Measurements from ENCODE around the gene CHKB. TPM values are rescaled to one million over a fixed set of nuclear protein-coding genes. Genes with fewer than 3 reads are reported as not detected.
A peak's percentile ranks its signal among the peaks of the same experiment; 100 is the strongest.

Gene CHKB
- total and polyA plus RNA-seq, 2 of the 8 experiments (the other 6 are each of a cell fraction or from before 2014, with no cell fraction given): 27.9 to 42.2 TPM

DNA sequence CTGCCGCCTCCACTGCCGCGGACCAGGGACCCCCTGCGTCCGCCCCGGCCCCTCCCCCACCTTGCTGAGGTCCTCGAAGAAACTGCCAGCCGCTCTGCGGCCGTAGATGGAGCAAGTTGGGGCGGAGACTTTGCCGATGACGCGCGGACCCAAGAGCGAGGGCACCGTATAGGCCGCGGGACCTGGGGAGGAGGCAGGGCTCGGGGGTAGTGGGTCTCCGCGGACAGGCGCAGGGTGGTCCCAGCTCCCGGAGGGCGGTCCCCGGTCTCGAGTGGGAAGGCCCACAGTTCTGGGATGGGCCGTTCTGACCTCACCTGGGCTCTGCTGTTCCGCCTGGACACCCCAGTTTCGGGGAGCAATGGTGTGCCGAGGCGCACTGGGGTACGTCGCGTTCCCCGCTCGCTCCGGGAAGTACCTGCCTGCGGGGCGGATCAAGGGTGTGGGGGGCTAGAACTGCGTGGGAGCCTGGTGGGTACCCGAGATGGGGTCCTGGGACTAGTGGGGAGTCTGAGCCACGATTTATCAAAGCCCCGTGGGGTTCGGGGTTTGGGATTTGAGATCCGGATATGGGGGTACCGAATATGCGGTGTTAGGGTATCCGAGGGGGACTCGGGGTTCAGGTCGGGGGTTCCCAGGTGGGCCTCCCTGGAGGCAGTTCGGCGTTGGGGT is 51.6 kb downstream of the CHKB start:
- H3K27ac ChIP-seq (ENCODE audit: low read depth, low read length): no peak overlapping the region
- H3K9me3 ChIP-seq (ENCODE audit: insufficient read depth in 2 of 2, low read depth in 1 of 2, low read length in 1 of 2): no peaks in the 10 kb centered on the region
- H4K91ac ChIP-seq (replicated peaks; ENCODE audit: insufficient read length, low read length): no peak overlapping the region
- DNase-seq (ENCODE audit: low read depth in 1 of 2, low spot score in 2 of 2) (peak in 1 of 2 experiments; percentile 82), FAIRE-seq (no peak)
- H3K56ac ChIP-seq (replicated peaks; ENCODE audit: insufficient read length, low read depth, low read length): peak overlapping the region; percentile 77
- no peak overlapping the region for H3K23ac ChIP-seq (ENCODE audit: insufficient read length)
- no peak overlapping the region for H3K4ac ChIP-seq (replicated peaks; ENCODE audit: insufficient read length, low read depth, low read length)
- H4K20me1 ChIP-seq (replicated peaks in 1 of 2; ENCODE audit: control insufficient read depth in 1 of 2, insufficient read depth in 2 of 2, low read length in 2 of 2): peaks cover 5 to 17% of the 10 kb centered on the region in 2 experiments
- H4K8ac ChIP-seq (ENCODE audit: extremely low read depth, insufficient read depth, low read length): peak overlapping the region; percentile 85; the same call in 1 of the 2 replicates
- no peak overlapping the region; the same call in 1 of the 2 replicates for H2BK15ac ChIP-seq (ENCODE audit: low read length)
- no peak overlapping the region for H2AK5ac ChIP-seq (ENCODE audit: low read depth, low read length)
- peaks cover 25% of the 10 kb centered on the region; the same call in 1 of the 2 replicates for H3K23me2 ChIP-seq (ENCODE audit: low read depth, low read length)
- H2BK5ac ChIP-seq (ENCODE audit: low read depth, low read length): no peak overlapping the region
- no peak overlapping the region; the same call in none of the 2 replicates for H3K18ac ChIP-seq (ENCODE audit: extremely low read depth, low read length)
- H2BK12ac ChIP-seq (ENCODE audit: low read depth, low read length): no peak overlapping the region
- H3K14ac ChIP-seq (ENCODE audit: insufficient read length): no peak overlapping the region
- peak overlapping the region; percentile 27 to 68 (median 48) for H3K4me3 ChIP-seq (ENCODE audit: extremely low read depth in 1 of 4, insufficient read depth in 2 of 4, low read depth in 3 of 4, low read length in 4 of 4)
- H3K79me1 ChIP-seq (ENCODE audit: low read depth, low read length): no peaks in the 10 kb centered on the region
- no peaks in the 10 kb centered on the region for H3K36me3 ChIP-seq (ENCODE audit: control insufficient read depth in 2 of 4, insufficient read depth in 4 of 4, low read length in 3 of 4)
- peaks cover 0 to 26% (median 10%) of the 10 kb centered on the region in 4 experiments; a peak in 5 of 7 replicates for H3K4me1 ChIP-seq (replicated peaks in 1 of 4; ENCODE audit: control insufficient read depth in 3 of 4, insufficient read depth in 4 of 4, low read length in 3 of 4)
- H3K9ac ChIP-seq (replicated peaks in 1 of 4; ENCODE audit: extremely low read depth in 1 of 4, low read depth in 3 of 4, low read length in 3 of 4): no peak overlapping the region
- H3K79me2 ChIP-seq (ENCODE audit: control insufficient read depth in 1 of 2, insufficient read depth in 2 of 2, low read length in 2 of 2): no peaks in the 10 kb centered on the region
- CTCF ChIA-PET (ENCODE audit: partially characterized antibody): interaction anchor here (1.0 kb wide), 1 partner anchor 155 kb away, joined by 3 read pairs; no protein-coding TSS in a partner anchor
- H4K5ac ChIP-seq (ENCODE audit: insufficient read length, low read depth, low read length): no peak overlapping the region
- H3K4me2 ChIP-seq (ENCODE audit: insufficient read depth in 1 of 2, low read depth in 2 of 2, low read length in 2 of 2): peak overlapping the region; percentile 51 to 92
- WGBS, 2 experiments (ENCODE audit: extremely low coverage in 1 of 2, insufficient coverage in 1 of 2, insufficient read length in 1 of 2, insufficient replicate concordance in 2 of 2, low coverage in 1 of 2, low lambda C conversion rate in 2 of 2, missing lambda C conversion rate in 1 of 2): 14% methylated on average over 46 of the region's 53 CpGs; no CpG with 5 or more reads in 1 of the 2 experiments
- H2BK20ac ChIP-seq (ENCODE audit: low read length): no peak overlapping the region
- no peak overlapping the region for H2AFZ ChIP-seq (ENCODE audit: low read length)
- no peak overlapping the region for H2BK120ac ChIP-seq (replicated peaks; ENCODE audit: low read depth, low read length)
- POLR2A ChIA-PET (ENCODE audit: partially characterized antibody): no interaction called here
- H3K27me3 ChIP-seq (replicated peaks in 1 of 4; ENCODE audit: control insufficient read depth in 3 of 4, extremely low read depth in 1 of 4, insufficient read depth in 3 of 4, low read length in 3 of 4): peaks cover 43 to 70% (median 60%) of the 10 kb centered on the region in 4 experiments
- TF ChIP-seq CTBP2 (IDR thresholded peaks at IDR 0.05; ENCODE audit: borderline replicate concordance, insufficient read depth, insufficient read length, low read length) (no peak), GABPA (IDR thresholded peaks at IDR 0.05; ENCODE audit: borderline replicate concordance, insufficient read depth, low read length) (no peak), RNF2 (IDR thresholded peaks at IDR 0.05; ENCODE audit: borderline replicate concordance, low read depth, low read length, missing control alignments, poor library complexity, severe bottlenecking) (no peak), SIX5 (IDR thresholded peaks at IDR 0.05; ENCODE audit: low read depth, low read length) (no peak), NANOG (IDR thresholded peaks at IDR 0.05; ENCODE audit: insufficient read depth, low read depth, low read length, poor library complexity, severe bottlenecking) (no peak), BCL11A (IDR thresholded peaks at IDR 0.05; ENCODE audit: low read depth in 2 of 2, low read length in 2 of 2) (no peak), YY1 (IDR thresholded peaks at IDR 0.05; ENCODE audit: low read depth, low read length) (no peak), ASH2L (IDR thresholded peaks at IDR 0.05; ENCODE audit: low read length) (peak; percentile 17), CREB1 (IDR thresholded peaks at IDR 0.05) (0 out of 2 replicates have a peak, but pooled peaks have one; percentile 50), EGR1 (IDR thresholded peaks at IDR 0.05; ENCODE audit: borderline replicate concordance, low read depth, low read length) (no peak), CBX5 (IDR thresholded peaks at IDR 0.05; ENCODE audit: low read depth, low read length) (no peak)
- TF ChIP-seq, protein P1, sequence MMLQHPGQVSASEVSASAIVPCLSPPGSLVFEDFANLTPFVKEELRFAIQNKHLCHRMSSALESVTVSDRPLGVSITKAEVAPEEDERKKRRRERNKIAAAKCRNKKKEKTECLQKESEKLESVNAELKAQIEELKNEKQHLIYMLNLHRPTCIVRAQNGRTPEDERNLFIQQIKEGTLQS (IDR thresholded peaks at IDR 0.05; ENCODE audit: insufficient read depth, low read depth, low read length): no peak
